ENCODE measurements around the gene CCR5.
"Not testable (repeated sequence)": the region's sequence is repeated elsewhere in the genome, so short reads cannot be mapped to it uniquely, and the experiment has no call there.

The CCR5 gene

GRCh38 chr3:46370839-46371518 lies at the start of gene CCR5:
Gene CCR5 (plus strand): TSS chr3:46370946. CDS start chr3:46372903, 1,957 bp downstream.
- no peak for DNase-seq

GRCh38 chr3:46321461-46322104 lies 49.2 kb upstream of the CCR5 start:
- no peak for DNase-seq

GRCh38 chr3:46324036-46324435 lies 46.7 kb upstream of the CCR5 start:
- no peak for DNase-seq

GRCh38 chr3:46325645-46326300 lies 45.0 kb upstream of the CCR5 start:
- no peak for DNase-seq

- DNase-seq = not testable (repeated sequence)
These were observed 40.1 kb upstream of the CCR5 start for GRCh38 chr3:46330676-46331075.

- DNase-seq = no peak
These were observed 35.8 kb upstream of the CCR5 start for GRCh38 chr3:46334741-46335478.

- DNase-seq = no peak
These were observed 35.2 kb upstream of the CCR5 start for GRCh38 chr3:46335541-46335940.

- DNase-seq = no peak
These were observed 32.8 kb upstream of the CCR5 start for GRCh38 chr3:46337911-46338310.

GRCh38 chr3:46338840-46339239 lies 31.9 kb upstream of the CCR5 start:
- DNase-seq = no peak

- no peak for DNase-seq
These were observed 26.3 kb upstream of the CCR5 start for GRCh38 chr3:46344476-46344875.

- DNase-seq = no peak
These were observed 21.8 kb upstream of the CCR5 start for GRCh38 chr3:46348823-46349482.

- no peak for DNase-seq
These were observed 21.1 kb upstream of the CCR5 start for GRCh38 chr3:46349484-46350261.

GRCh38 chr3:46350262-46350565 lies 20.5 kb upstream of the CCR5 start:
- no peak for DNase-seq

GRCh38 chr3:46351646-46352045 lies 19.1 kb upstream of the CCR5 start:
- no peak for DNase-seq

- DNase-seq = no peak
These were observed 17.7 kb upstream of the CCR5 start for GRCh38 chr3:46353090-46353489.

GRCh38 chr3:46353647-46354410 lies 16.9 kb upstream of the CCR5 start, which contains the start of gene CCR2:
Gene CCR2 (plus strand): TSS chr3:46354111. CDS start chr3:46357528, 3,417 bp downstream.
- no peak for DNase-seq

GRCh38 chr3:46354478-46354877 lies 16.3 kb upstream of the CCR5 start:
- DNase-seq = no peak

GRCh38 chr3:46354984-46355383 lies 15.8 kb upstream of the CCR5 start:
- DNase-seq = no peak

- no peak for DNase-seq
These were observed 14.5 kb upstream of the CCR5 start for GRCh38 chr3:46356276-46356675.

- DNase-seq = peak; percentile 64
These were observed 13.8 kb upstream of the CCR5 start for GRCh38 chr3:46356909-46357308.

GRCh38 chr3:46358466-46358865 lies 12.3 kb upstream of the CCR5 start:
- DNase-seq = no peak

Measured in NCI-H1092 treated with DMSO at 0.1 percent for 48 hours (cell line).